Loucy (cell line): ENCODE results near the gene PALS2.

Experiments used
- H2AFZ ChIP-seq: fragments of 200-600 bp; sonication (generic); 2 replicates; pipeline ENCODE4 v1.6.0; 2016; ENCODE audit warnings: antibody characterized with exemption, mild to moderate bottlenecking, low read length, moderate library complexity
- H3F3A ChIP-seq: fragments of 200-600 bp; 2 replicates; pipeline ENCODE4 v1.6.0; 2016; ENCODE audit warnings: antibody characterized with exemption, low read depth, mild to moderate bottlenecking
- H3K27me3 ChIP-seq: fragments of 200-600 bp; sonication (generic); 2 replicates; pipeline ENCODE4 v1.6.1; 2014; ENCODE audit warnings: low read length, mild to moderate bottlenecking; ENCODE audit not compliant: insufficient read depth, poor library complexity, severe bottlenecking
- H3K36me3 ChIP-seq: fragments of 200-600 bp; sonication (generic); 2 replicates; pipeline ENCODE4 v1.6.1; 2016; ENCODE audit warnings: low read length; ENCODE audit not compliant: insufficient read depth
- H3K4me1 ChIP-seq: fragments of 200-600 bp; sonication (generic); 2 replicates; pipeline ENCODE4 v1.5.1; 2014; ENCODE audit warnings: low read length, mild to moderate bottlenecking; ENCODE audit not compliant: insufficient read depth, poor library complexity, severe bottlenecking
- H3K4me2 ChIP-seq: fragments of 200-600 bp; sonication (generic); 2 replicates; pipeline ENCODE4 v1.6.0; 2014; ENCODE audit warnings: antibody characterized with exemption, low read length, low read depth, mild to moderate bottlenecking; ENCODE audit not compliant: poor library complexity, severe bottlenecking
- H3K4me3 ChIP-seq: fragments of 200-600 bp; sonication (generic); 2 replicates; pipeline ENCODE4 v1.5.1; 2014; ENCODE audit warnings: low read length, mild to moderate bottlenecking, mixed read lengths; ENCODE audit not compliant: poor library complexity, severe bottlenecking
- H3K79me2 ChIP-seq: fragments of 200-600 bp; sonication (generic); 2 replicates; pipeline ENCODE4 v1.6.1; 2014; ENCODE audit warnings: low read length; ENCODE audit not compliant: insufficient read depth
- H3K9ac ChIP-seq: fragments of 200-600 bp; sonication (generic); 2 replicates; pipeline ENCODE4 v1.6.0; 2014; ENCODE audit warnings: mild to moderate bottlenecking, low read depth, low read length, moderate library complexity; ENCODE audit not compliant: poor library complexity, severe bottlenecking
- H3K9me2 ChIP-seq: fragments of 200-600 bp; sonication (generic); replicated peaks from 2 replicates; pipeline ENCODE4 v1.6.1; 2016; ENCODE audit warnings: low read depth, low read length, mixed read lengths
- H3K9me3 ChIP-seq: fragments of 200-600 bp; sonication (generic); 2 replicates; pipeline ENCODE4 v1.6.1; 2014; ENCODE audit warnings: mild to moderate bottlenecking, antibody characterized with exemption, low read length, low read depth; ENCODE audit not compliant: insufficient read depth
- H4K20me1 ChIP-seq: fragments of 200-600 bp; sonication (generic); 2 replicates; pipeline ENCODE4 v1.6.0; 2014; ENCODE audit warnings: antibody characterized with exemption, low read length, mild to moderate bottlenecking; ENCODE audit not compliant: insufficient read depth, poor library complexity, severe bottlenecking
- CTCF ChIP-seq: fragments of 200-600 bp; sonication (generic); conservative IDR thresholded peaks from 2 replicates; pipeline ENCODE4 v1.5.1; 2014; ENCODE audit warnings: mild to moderate bottlenecking, antibody characterized with exemption, low read length
- EZH2phosphoT487 ChIP-seq: fragments of 200-600 bp; IDR thresholded peaks from 2 replicates; pipeline ENCODE4 v1.6.1; 2018; ENCODE audit warnings: antibody characterized with exemption, mild to moderate bottlenecking, moderate library complexity, borderline replicate concordance

The PALS2 gene

GRCh38 chr7:24604630-24605029, 31.4 kb downstream of the PALS2 start:
- no peaks in the 10 kb centered on the region for H3K27me3 ChIP-seq
- H4K20me1 ChIP-seq: peaks cover 10% of the 10 kb centered on the region
- no peak overlapping the region for H3K9ac ChIP-seq
- H3K4me3 ChIP-seq: no peak overlapping the region
- H3K4me2 ChIP-seq: no peak overlapping the region
- H2AFZ ChIP-seq: no peak overlapping the region
- peaks cover 14% of the 10 kb centered on the region for H3K9me3 ChIP-seq
- H3F3A ChIP-seq: no peaks in the 10 kb centered on the region
- TF ChIP-seq EZH2phosphoT487 (no peak), CTCF (no peak)
- H3K4me1 ChIP-seq: peaks cover 8% of the 10 kb centered on the region
- H3K79me2 ChIP-seq: peaks cover 38% of the 10 kb centered on the region
- no peaks in the 10 kb centered on the region for H3K9me2 ChIP-seq
- peaks cover 6% of the 10 kb centered on the region for H3K36me3 ChIP-seq

GRCh38 chr7:24608504-24608903, 35.3 kb downstream of the PALS2 start:
- Histone ChIP-seq H3K27me3 (no peaks in the 10 kb centered on the region), H3F3A (no peaks in the 10 kb centered on the region), H3K36me3 (no peaks in the 10 kb centered on the region), H3K4me3 (no peak overlapping the region), H3K4me2 (no peak overlapping the region), H3K79me2 (peaks cover 37% of the 10 kb centered on the region; the same call in 1 of the 2 replicates), H2AFZ (no peak overlapping the region), H3K9ac (no peak overlapping the region), H3K4me1 (peaks cover 34% of the 10 kb centered on the region), H4K20me1 (peaks cover 28% of the 10 kb centered on the region), H3K9me3 (no peaks in the 10 kb centered on the region), H3K9me2 (no peaks in the 10 kb centered on the region)
- TF ChIP-seq CTCF (no peak), EZH2phosphoT487 (no peak)

DNA sequence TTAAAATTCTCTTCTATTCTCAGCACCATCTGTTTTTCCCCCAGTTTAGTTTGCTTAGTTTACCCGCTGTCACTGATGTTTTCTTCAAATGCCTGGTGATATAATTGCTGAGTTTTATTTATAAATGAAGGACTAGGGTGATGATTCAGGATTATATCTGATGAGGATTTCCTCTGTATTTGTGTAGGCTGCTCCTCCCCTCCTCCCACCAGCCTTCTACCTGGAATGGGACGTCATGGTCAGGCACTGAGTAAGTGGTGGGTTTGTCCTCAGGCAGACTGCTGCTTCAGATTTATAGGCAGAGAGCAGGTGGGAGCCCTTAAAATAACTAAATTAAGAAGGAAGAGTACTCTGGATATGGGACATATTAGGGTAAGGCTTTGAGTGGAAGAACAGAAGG, 35.8 kb downstream of the PALS2 start:
- no peak for TF ChIP-seq EZH2phosphoT487
- TF ChIP-seq CTCF: no peak
- no peak overlapping the region for H3K4me2 ChIP-seq
- no peaks in the 10 kb centered on the region for H3K9me3 ChIP-seq
- no peak overlapping the region for H2AFZ ChIP-seq
- H3K4me1 ChIP-seq: peaks cover 34% of the 10 kb centered on the region
- peaks cover 38% of the 10 kb centered on the region; the same call in 1 of the 2 replicates for H3K79me2 ChIP-seq
- no peaks in the 10 kb centered on the region for H3K9me2 ChIP-seq
- no peak overlapping the region for H3K9ac ChIP-seq
- H3K4me3 ChIP-seq: no peak overlapping the region
- H3K27me3 ChIP-seq: no peaks in the 10 kb centered on the region
- H3F3A ChIP-seq: no peaks in the 10 kb centered on the region
- H3K36me3 ChIP-seq: no peaks in the 10 kb centered on the region
- peaks cover 28% of the 10 kb centered on the region for H4K20me1 ChIP-seq
